ENCODE results near the gene NTRK1. TPM values are rescaled to one million over a fixed set of nuclear protein-coding genes. Genes with fewer than 3 reads are reported as not detected.

NTRK1 gene
- total and polyA plus RNA-seq, 2 of the 4 experiments (the other 2 are of a cell fraction): not detected

DNA sequence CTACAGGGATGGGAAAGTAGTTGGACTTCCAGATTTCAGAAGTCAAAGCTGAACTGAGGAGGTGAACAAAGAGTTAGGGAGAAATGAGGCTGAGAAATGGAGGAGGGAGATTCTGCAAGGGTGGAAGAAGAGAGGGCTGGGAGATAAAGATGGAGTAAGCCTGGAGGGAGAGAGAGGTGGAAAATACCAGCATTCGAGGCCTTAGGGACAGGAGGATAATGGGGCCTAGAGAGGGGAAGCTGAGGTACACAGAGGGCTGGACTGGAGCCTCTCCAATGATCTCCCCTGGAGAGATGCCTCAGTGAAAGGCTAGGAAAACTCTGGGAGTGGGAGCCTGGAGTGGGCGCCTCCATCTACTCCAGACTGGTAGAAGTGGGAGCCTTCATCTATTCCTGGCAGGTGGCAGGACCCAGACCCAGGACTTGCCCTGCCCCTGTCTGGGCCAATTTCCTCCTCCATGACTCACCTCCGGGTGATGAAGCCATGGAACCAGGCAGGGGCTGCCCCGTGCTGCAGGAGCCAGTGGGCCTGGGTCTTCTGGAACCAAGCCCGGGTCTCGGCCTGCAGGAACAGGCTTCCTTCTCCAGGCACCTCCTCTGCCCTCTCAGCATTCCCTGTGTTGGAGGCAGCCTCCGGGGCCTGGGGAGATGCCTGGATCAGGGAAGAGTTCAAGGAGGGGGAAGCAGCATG is 45.9 kb upstream of the NTRK1 start:
- H3K27ac ChIP-seq (ENCODE audit: insufficient read depth, low read length): no peak overlapping the region
- dilution Hi-C loops (cut with HindIII; ENCODE audit: low sequenced_read_pairs, unreplicated experiment) (no loop called here), intact Hi-C loops (cut with micrococcal nuclease) (no loop called here), in situ Hi-C loops (cut with MboI; ENCODE audit: low sequenced_read_pairs) (no loop called here)
- H3K14ac ChIP-seq (replicated peaks; ENCODE audit: low read depth, low read length): no peak overlapping the region
- H3K4ac ChIP-seq (ENCODE audit: low read depth, low read length): no peak overlapping the region
- no peak overlapping the region for H3K56ac ChIP-seq (ENCODE audit: extremely low read depth, insufficient read depth, low read length)
- no TSS peak for BruUV-seq (replicated peaks)
- no peak overlapping the region for H3K4me3 ChIP-seq (ENCODE audit: insufficient read depth, low read depth, low read length)
- H3K4me2 ChIP-seq (ENCODE audit: low read depth, low read length): no peak overlapping the region
- peaks cover 35% of the 10 kb centered on the region for H3K27me3 ChIP-seq (ENCODE audit: control insufficient read depth, insufficient read depth, low read length)
- H4K91ac ChIP-seq (ENCODE audit: insufficient read depth, low read depth, low read length): no peak overlapping the region
- no peak for ATAC-seq (ENCODE audit: low read depth)
- no peak overlapping the region for H3K9ac ChIP-seq (ENCODE audit: low read depth, low read length)
- H2BK20ac ChIP-seq (ENCODE audit: low read depth, low read length): no peak overlapping the region
- no peak overlapping the region for H2AK5ac ChIP-seq (ENCODE audit: low read depth, low read length)
- no peak overlapping the region for H2AFZ ChIP-seq (replicated peaks; ENCODE audit: low read length, poor library complexity)
- ChIA-PET CTCF (interaction anchor here (0.7 kb wide), 1 partner anchor 8 kb away, joined by 3 read pairs; no protein-coding TSS in a partner anchor), POLR2A (ENCODE audit: unreplicated experiment) (interaction anchor here (0.5 kb wide), 2 partner anchors 73 to 149 kb away, joined by 6 to 8 read pairs; no protein-coding TSS in a partner anchor)
- H4K20me1 ChIP-seq (ENCODE audit: insufficient read depth, low read length): no peaks in the 10 kb centered on the region; the same call in 1 of the 2 replicates
- no peak for DNase-seq
- H2BK5ac ChIP-seq (ENCODE audit: low read depth, low read length, poor library complexity, severe bottlenecking): no peak overlapping the region
- no peak overlapping the region for H2BK15ac ChIP-seq (ENCODE audit: low read depth, low read length)
- H3K36me3 ChIP-seq (ENCODE audit: control insufficient read depth, insufficient read depth, low read length): no peaks in the 10 kb centered on the region
- H3K23ac ChIP-seq (ENCODE audit: low read depth, low read length): no peak overlapping the region
- H3K4me1 ChIP-seq (ENCODE audit: control insufficient read depth, insufficient read depth, low read length): peaks cover 14% of the 10 kb centered on the region
- 0 out of 2 replicates have a peak, but pooled peaks have one; percentile 11 for TF ChIP-seq FOS (IDR thresholded peaks at IDR 0.05; ENCODE audit: low read depth, low read length)
- TF ChIP-seq, protein P1, sequence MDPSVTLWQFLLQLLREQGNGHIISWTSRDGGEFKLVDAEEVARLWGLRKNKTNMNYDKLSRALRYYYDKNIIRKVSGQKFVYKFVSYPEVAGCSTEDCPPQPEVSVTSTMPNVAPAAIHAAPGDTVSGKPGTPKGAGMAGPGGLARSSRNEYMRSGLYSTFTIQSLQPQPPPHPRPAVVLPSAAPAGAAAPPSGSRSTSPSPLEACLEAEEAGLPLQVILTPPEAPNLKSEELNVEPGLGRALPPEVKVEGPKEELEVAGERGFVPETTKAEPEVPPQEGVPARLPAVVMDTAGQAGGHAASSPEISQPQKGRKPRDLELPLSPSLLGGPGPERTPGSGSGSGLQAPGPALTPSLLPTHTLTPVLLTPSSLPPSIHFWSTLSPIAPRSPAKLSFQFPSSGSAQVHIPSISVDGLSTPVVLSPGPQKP (IDR thresholded peaks at IDR 0.05; ENCODE audit: borderline replicate concordance, low read depth, low read length): no peak
- no peak overlapping the region for H4K5ac ChIP-seq (ENCODE audit: low read depth, low read length)
- H2AK9ac ChIP-seq (replicated peaks; ENCODE audit: low read depth, low read length, poor library complexity): no peak overlapping the region
- H2BK120ac ChIP-seq (ENCODE audit: low read depth, low read length): no peak overlapping the region
- no peaks in the 10 kb centered on the region for H3K9me3 ChIP-seq (ENCODE audit: control insufficient read depth, insufficient read depth, low read length)
- no peaks in the 10 kb centered on the region; the same call in 1 of the 2 replicates for H3K9me1 ChIP-seq (ENCODE audit: insufficient read depth, low read length)
- no peak overlapping the region for H3K18ac ChIP-seq (ENCODE audit: low read depth, low read length)
- H4K8ac ChIP-seq (ENCODE audit: low read depth in 2 of 2, low read length in 2 of 2): no peak overlapping the region
- 58% methylated on average over 2 of the region's 7 CpGs; no CpG with 5 or more reads in 1 of the 2 experiments for WGBS, 2 experiments (ENCODE audit: extremely low coverage in 2 of 2, insufficient read length in 1 of 2)
- H3K79me1 ChIP-seq (ENCODE audit: low read depth in 1 of 2, low read length in 2 of 2): no peaks in the 10 kb centered on the region
